Gastroesophageal sphincter (tissue), 4 donors: ENCODE measurements around the gene KRT2. TPM values are rescaled to one million over a fixed set of nuclear protein-coding genes. Genes with fewer than 3 reads are reported as not detected.

ENCODE experiments used
- ATAC-seq: fragments of 150-250 bp; one replicate; pipeline ENCODE4 v1.9.1; 2016; ENCODE audit warnings: mild to moderate bottlenecking, moderate library complexity
- H3K27ac ChIP-seq, 4 donors: fragments of 200-600 bp; sonication (generic) in 3 of 4; 1 replicate in 3 of 4; 2 replicates in 1 of 4; pipeline ENCODE4 v1.5.1; 2016 to 2019
- H3K27me3 ChIP-seq: fragments of 200-600 bp; sonication (generic); one replicate; pipeline ENCODE4 v1.5.1; 2019
- H3K36me3 ChIP-seq, 2 donors: fragments of 200-600 bp; sonication (generic); one replicate each; pipeline ENCODE4 v1.5.1; 2019; ENCODE audit warnings: control low read depth in 1 of 2
- H3K4me1 ChIP-seq, 3 donors: fragments of 200-600 bp; sonication (generic); 1 replicate in 2 of 3; 2 replicates in 1 of 3; pipeline ENCODE4 v1.5.1; 2016 to 2019; ENCODE audit warnings: control low read depth in 2 of 3
- H3K4me3 ChIP-seq, 2 donors: fragments of 200-600 bp; sonication (generic); one replicate each; pipeline ENCODE4 v1.5.1; 2019; ENCODE audit warnings: mild to moderate bottlenecking in 1 of 2, moderate library complexity in 1 of 2
- H3K9me3 ChIP-seq, 3 donors: fragments of 200-600 bp; sonication (generic); one replicate each; pipeline ENCODE4 v1.5.1; 2017 to 2019; ENCODE audit warnings: control low read depth in 2 of 3
- CTCF ChIP-seq, 4 experiments: fragments of 200-600 bp in 2 of 4; fragments of 450-650 bp in 2 of 4; sonication (generic) in 1 of 4; IDR thresholded peaks; one replicate each; pipeline ENCODE4 v1.5.1; 2017 to 2019; ENCODE audit warnings: antibody characterized with exemption in 4 of 4, mild to moderate bottlenecking in 2 of 4, moderate library complexity in 2 of 4
- EP300 ChIP-seq: sonication (generic); formaldehyde crosslinking; IDR thresholded peaks from one replicate; pipeline ENCODE4 v1.6.1; 2017; ENCODE audit warnings: antibody characterized with exemption, mild to moderate bottlenecking
- POLR2A ChIP-seq, 2 donors: fragments of 450-650 bp; IDR thresholded peaks; one replicate each; pipeline ENCODE4 v1.6.1; 2017; ENCODE audit warnings: antibody characterized with exemption in 2 of 2, mild to moderate bottlenecking in 2 of 2, moderate library complexity in 1 of 2
- POLR2AphosphoS5 ChIP-seq: sonication (generic); formaldehyde crosslinking; IDR thresholded peaks from one replicate; pipeline ENCODE4 v1.6.1; 2017; ENCODE audit warnings: antibody characterized with exemption
- WGBS, 2 donors: methylation state at CpG; one replicate each; pipeline ENCODE4 v1.1.5; 2018; ENCODE audit warnings: low coverage in 1 of 2; 5-methylcytosine and 5-hydroxymethylcytosine counted together
- total RNA-seq, 4 donors: library from RNA; depleted of rRNA; stranded (reverse); fragments of >200 nt; gene quantifications; one replicate each; pipeline ENCODE4 v1.1.0, GENCODE V29; 2016

KRT2 gene
- total RNA-seq, 4 donors from 2014 or later, result not detected

- Histone ChIP-seq H3K27ac (no peak overlapping the region), H3K9me3 (no peaks in the 10 kb centered on the region), H3K4me1 (no peaks in the 10 kb centered on the region), H3K36me3 (no peaks in the 10 kb centered on the region), H3K4me3 (no peak overlapping the region), H3K27me3 (peaks cover 53% of the 10 kb centered on the region)
- WGBS, 2 donors, result 60 to 72% methylated on average over 2 to 6 of the region's 8 CpGs
- ATAC-seq, result no peak
- TF ChIP-seq POLR2AphosphoS5 (no peak), EP300 (no peak), POLR2A (IDR thresholded peaks at IDR 0.05) (no peak)
These were observed 43.0 kb downstream of the KRT2 start for GRCh38 chr12:52608826-52609630.

DNA sequence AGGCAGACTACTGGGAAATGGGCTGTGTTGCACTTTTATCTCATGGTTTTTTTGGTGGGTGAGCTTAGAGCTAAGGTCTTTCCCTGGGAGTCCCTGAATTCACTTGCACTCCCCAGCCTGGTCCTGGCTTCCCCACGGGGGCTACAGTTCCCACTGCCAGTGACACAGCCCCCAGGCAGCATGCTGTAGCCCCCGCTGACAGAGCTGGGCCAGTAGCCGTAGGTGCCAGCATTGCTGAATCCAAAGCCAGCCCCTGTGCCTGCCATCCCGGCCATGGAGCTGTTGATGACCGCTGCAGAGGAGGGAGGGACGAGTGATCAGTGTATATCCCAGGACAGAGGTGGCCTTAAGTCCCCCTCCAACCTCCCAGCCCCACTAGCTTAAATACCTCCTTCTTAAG, 43.9 kb downstream of the KRT2 start:
- no peaks in the 10 kb centered on the region for H3K4me1 ChIP-seq
- H3K36me3 ChIP-seq, result no peaks in the 10 kb centered on the region
- TF ChIP-seq POLR2AphosphoS5 (no peak), CTCF (IDR thresholded peaks at IDR 0.05) (no peak), EP300 (no peak), POLR2A (IDR thresholded peaks at IDR 0.05) (no peak)
- no CpG with 5 or more reads among the region's 6 CpGs for WGBS, 2 donors
- no peak for ATAC-seq
- no peak overlapping the region for H3K27ac ChIP-seq
- H3K9me3 ChIP-seq, result no peaks in the 10 kb centered on the region
- H3K4me3 ChIP-seq, result no peak overlapping the region
- peaks cover 47% of the 10 kb centered on the region for H3K27me3 ChIP-seq

DNA sequence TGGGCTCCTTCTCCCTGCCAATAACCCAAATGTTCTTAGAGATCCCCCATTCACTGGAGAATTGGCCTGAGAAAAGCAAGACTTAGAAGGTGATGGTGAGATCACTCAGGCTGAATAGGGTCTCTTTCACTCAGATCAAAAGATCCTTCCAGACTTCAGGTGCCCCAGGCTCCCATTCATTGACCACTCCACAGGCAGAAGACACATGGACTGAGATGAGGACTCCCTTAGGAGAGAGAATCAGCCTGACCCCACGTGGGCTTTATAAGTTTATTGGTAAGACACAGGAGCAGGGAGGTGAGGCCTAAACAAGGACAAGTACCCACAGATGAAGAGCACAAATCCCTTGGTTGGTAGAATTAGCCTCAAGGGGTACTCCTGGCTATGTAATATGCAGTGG, 44.7 kb downstream of the KRT2 start:
- Histone ChIP-seq H3K4me3 (no peak overlapping the region), H3K36me3 (no peaks in the 10 kb centered on the region), H3K4me1 (no peaks in the 10 kb centered on the region), H3K9me3 (no peaks in the 10 kb centered on the region), H3K27me3 (peaks cover 54% of the 10 kb centered on the region), H3K27ac (no peak overlapping the region)
- no peak for ATAC-seq
- 40% methylated on average over 1 of the region's 1 CpG; no CpG with 5 or more reads in 1 of the 2 donors for WGBS, 2 donors
- TF ChIP-seq POLR2A (IDR thresholded peaks at IDR 0.05) (no peak), CTCF (IDR thresholded peaks at IDR 0.05) (no peak), EP300 (no peak), POLR2AphosphoS5 (no peak)

- Histone ChIP-seq H3K4me3 (no peak overlapping the region), H3K27me3 (peaks cover 57% of the 10 kb centered on the region), H3K36me3 (no peaks in the 10 kb centered on the region), H3K27ac (no peak overlapping the region), H3K9me3 (no peaks in the 10 kb centered on the region), H3K4me1 (no peaks in the 10 kb centered on the region)
- whole genome bisulfite sequencing, 2 donors, result 79% methylated on average over 3 to 5 of the region's 7 CpGs
- no peak for TF ChIP-seq POLR2AphosphoS5
- TF ChIP-seq EP300, result no peak
- TF ChIP-seq POLR2A (IDR thresholded peaks at IDR 0.05), result no peak
- no peak for TF ChIP-seq CTCF (IDR thresholded peaks at IDR 0.05)
- no peak for ATAC-seq
These were observed 45.3 kb downstream of the KRT2 start for GRCh38 chr12:52606581-52607218.

DNA sequence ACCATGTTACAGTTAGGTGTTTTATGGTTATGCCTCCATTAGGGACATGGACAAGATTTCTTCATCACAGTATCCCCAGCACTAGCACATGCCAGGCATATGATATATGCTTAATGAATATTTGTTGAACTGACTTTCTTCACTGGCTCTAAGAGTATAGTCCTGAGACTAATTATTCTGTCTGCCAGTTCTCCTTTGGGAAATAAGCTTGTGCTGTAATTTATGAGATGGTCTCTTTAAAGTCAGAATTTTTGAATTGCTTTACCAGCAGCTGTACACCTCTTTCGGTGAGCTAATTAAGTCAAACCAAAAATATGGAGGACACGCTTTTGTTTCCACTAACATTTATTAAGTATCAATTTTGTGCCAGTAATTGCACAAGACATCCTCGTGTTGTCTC, 45.9 kb downstream of the KRT2 start:
- H3K9me3 ChIP-seq, result no peaks in the 10 kb centered on the region
- H3K36me3 ChIP-seq, result no peaks in the 10 kb centered on the region
- 47 to 52% methylated on average over 3 of the region's 3 CpGs for WGBS, 2 donors
- H3K27me3 ChIP-seq, result peaks cover 57% of the 10 kb centered on the region
- no peak for TF ChIP-seq POLR2A (IDR thresholded peaks at IDR 0.05)
- TF ChIP-seq EP300, result no peak
- TF ChIP-seq CTCF (IDR thresholded peaks at IDR 0.05), result no peak
- TF ChIP-seq POLR2AphosphoS5, result no peak
- H3K4me3 ChIP-seq, result no peak overlapping the region
- no peak for ATAC-seq
- no peak overlapping the region for H3K27ac ChIP-seq
- H3K4me1 ChIP-seq, result no peaks in the 10 kb centered on the region
